ENCODE measurements around the gene CALHM6.

CALHM6 gene

GRCh38 chr6:116446399-116446798 lies 14.8 kb upstream of the CALHM6 start:
- DNase-seq, result no peak

- DNase-seq, result no peak
Observed at GRCh38 chr6:116447052-116447451, 14.1 kb upstream of the CALHM6 start.

DNA sequence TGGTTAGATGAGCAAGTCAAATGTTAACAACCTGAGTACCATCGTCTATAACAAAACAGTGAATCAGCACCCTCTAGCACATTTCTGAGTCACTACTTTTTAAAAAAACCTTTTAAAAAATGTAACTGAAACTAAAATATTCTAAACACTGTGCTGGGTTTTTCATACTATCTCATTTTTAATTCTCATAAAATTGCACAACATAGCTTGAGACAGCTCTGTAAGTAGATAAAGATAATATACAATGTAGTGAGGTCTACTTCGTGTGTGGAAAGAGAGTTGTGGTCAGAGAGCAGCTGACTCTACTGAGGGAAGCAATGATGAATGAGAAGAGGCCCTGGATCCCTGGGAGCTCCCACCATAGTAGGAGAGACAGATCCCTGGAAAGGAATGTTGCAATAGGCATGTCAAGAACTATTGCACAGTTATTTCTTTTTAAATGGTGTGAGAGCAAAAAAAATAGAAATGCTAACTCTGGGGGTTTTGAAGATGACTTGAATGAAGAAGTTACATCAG lies 13.6 kb upstream of the CALHM6 start:
- DNase-seq, result no peak

GRCh38 chr6:116449565-116449964 lies 11.6 kb upstream of the CALHM6 start:
- DNase-seq, result no peak

DNA sequence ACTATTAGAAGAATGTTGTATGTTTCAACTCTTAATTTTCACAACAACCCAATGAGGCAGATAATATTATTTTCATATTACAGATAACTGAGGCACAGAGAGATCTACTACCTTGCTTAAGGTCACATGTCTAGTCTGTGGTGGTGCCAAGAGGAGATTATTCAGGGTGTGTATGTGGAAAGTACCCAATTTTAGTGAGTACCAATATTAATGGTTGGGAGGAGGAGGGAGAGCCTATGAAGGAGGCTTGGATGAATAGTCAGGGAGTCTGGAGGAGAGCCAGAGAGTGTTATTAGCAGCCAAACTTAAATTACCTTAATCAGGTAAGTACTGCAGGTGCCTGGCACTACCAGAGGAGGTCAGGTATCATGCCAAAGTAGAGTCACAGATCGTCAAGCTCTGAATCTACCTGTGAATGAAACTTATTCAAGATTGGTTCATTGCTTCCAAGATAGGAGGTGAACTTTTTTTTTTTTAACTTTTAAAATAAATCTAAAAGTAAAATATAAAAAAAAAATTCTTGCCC lies 10.9 kb upstream of the CALHM6 start:
- no peak for DNase-seq

GRCh38 chr6:116450769-116451740 lies 10.1 kb upstream of the CALHM6 start:
- no peak for DNase-seq

DNA sequence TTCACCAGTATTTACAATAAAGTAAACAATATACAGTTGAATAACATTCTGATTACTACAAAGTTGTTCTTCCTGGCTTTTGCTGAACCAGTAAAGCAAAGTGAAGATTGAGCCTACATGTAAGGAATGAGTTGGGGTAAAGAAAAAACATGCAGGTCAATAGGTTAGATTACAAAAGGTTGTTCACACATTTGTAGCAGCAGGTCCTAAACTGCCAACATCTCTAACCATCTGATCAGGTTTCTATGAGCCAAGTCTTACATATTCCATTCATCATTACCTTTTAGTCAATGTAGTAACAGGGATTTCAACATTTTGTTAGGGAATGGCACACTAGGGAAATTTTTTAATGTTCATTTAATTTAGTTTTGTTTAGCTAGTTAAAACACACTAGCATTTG lies 9.3 kb upstream of the CALHM6 start:
- DNase-seq, result no peak

- DNase-seq, result no peak
Observed at GRCh38 chr6:116452531-116452930, 8.6 kb upstream of the CALHM6 start.

GRCh38 chr6:116456106-116456505 lies 5.1 kb upstream of the CALHM6 start:
- no peak for DNase-seq

DNA sequence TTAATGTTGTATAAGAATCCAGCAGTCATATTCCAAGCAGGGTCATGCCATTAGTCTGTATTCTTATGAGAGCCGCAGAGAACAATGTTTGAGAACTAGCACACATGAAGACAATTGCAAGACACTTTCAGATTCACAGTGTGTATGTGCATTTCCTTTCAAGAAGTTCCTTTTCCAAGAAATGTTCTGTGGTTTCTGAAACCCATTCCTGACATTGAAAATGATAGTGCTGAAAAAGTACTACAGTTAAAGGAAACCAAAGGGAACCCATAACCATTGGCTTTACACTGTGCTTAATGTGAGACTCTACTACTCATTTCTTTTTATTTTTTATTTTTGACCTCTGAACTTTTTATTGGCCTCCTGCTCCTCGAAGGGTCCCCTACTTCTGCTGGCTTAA lies 4.2 kb upstream of the CALHM6 start:
- no peak for DNase-seq

DNA sequence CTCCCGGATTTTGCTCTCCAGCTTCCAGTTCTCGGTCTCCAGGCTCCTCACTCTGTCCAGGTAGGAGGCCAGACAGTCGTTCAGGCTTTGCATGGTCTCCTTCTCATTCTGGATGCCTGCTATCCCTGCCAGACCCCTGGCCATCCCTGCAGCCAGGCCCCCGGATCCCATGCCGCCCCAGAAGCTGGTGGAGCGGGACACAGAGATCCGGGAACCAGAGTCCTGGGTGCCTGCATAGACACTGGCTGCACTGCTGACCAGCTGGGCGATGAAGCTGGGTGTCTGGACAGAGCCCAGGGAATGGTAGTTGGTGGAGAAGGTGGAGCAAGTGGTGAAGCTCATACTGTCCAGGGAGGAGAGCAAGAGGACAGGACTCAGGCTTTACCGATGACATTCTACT lies 2.9 kb upstream of the CALHM6 start:
- no peak for DNase-seq

DNA sequence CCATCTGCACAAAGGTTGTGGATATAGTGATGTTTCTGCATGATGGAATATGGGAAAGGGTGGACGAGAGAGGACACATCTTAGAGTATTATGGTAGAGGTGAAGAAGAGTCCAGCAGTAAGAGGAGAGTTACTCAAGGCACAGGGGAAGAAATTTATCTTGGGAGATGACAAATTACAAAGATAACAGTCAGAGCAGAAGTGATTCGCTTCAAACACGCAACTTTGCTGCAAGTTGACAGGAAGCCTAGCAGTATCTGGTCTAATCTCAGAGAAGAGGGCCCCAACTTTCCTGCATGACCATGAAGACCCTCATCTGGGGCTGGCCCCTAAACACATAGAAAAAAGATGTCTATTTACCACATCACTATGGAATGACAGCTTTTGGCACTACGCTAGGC lies 1.2 kb upstream of the CALHM6 start:
- no peak for DNase-seq

- no peak for DNase-seq
Observed at GRCh38 chr6:116461932-116462885, 1.0 kb downstream of the CALHM6 start.

GRCh38 chr6:116463301-116463700 lies 2.1 kb downstream of the CALHM6 start:
- no peak for DNase-seq

GRCh38 chr6:116465246-116465645 lies 4.1 kb downstream of the CALHM6 start:
- no peak for DNase-seq

GRCh38 chr6:116467096-116467495 lies 5.9 kb downstream of the CALHM6 start:
- DNase-seq, result no peak

DNA sequence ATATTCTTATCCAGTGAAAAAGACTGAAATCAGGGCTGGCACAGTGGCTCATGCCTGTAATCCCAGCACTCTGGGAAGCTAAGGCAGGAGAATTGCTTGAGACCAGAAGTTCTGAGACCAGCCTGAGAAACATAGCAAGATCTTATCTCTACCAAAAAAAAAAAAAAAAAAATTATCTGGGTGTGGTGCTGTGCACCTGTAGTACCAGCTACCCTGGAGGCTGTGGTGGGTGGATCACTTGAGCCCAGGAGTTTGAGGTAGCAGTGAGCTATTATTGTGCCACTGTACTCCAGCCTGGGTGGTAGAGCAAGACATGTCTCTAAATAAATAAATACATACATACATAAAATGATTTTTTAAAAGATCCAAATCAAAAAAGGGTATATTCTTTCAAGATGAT lies 6.3 kb downstream of the CALHM6 start:
- DNase-seq, result no peak

DNA sequence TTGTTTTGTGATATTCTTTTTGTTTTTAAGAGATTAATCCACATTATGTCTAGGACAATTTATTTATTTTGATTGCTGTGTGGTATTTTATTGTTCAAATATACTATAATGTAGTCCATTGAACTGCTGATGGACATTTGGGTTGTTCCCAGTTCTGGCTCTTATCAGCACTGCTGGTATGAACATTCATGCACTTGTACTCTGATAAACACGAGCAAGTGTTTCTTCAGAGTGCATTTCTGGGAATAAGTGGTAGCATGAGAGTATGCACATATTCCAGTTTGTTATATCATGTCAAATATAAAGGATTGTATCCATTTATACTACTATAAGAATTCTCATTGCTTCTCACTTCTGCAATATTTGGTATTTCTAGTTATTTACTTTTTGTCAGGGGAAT lies 7.1 kb downstream of the CALHM6 start:
- DNase-seq, result no peak

GRCh38 chr6:116471531-116471930 lies 10.4 kb downstream of the CALHM6 start:
- no peak for DNase-seq

DNA sequence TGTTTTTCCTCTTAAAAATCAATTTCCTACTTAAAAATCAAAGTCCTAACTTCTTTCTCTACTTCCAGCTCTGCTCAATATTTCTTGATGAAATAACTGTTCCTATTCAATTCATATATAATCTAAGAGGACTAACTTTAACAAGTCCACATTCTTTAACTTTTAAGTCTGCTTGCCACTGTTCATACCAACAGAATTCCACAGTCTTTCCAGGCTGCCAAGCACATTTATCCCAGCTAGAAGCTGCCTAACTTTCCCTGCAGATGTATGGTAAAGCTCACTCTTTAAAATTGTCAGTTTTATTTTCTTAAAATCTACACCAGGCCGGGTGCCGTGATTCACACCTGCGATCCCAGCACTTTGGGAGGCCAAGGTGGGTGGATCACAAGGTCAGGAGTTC lies 11.5 kb downstream of the CALHM6 start:
- DNase-seq, result no peak

- DNase-seq, result no peak
Observed at GRCh38 chr6:116475141-116475540, 14.0 kb downstream of the CALHM6 start.

DNA sequence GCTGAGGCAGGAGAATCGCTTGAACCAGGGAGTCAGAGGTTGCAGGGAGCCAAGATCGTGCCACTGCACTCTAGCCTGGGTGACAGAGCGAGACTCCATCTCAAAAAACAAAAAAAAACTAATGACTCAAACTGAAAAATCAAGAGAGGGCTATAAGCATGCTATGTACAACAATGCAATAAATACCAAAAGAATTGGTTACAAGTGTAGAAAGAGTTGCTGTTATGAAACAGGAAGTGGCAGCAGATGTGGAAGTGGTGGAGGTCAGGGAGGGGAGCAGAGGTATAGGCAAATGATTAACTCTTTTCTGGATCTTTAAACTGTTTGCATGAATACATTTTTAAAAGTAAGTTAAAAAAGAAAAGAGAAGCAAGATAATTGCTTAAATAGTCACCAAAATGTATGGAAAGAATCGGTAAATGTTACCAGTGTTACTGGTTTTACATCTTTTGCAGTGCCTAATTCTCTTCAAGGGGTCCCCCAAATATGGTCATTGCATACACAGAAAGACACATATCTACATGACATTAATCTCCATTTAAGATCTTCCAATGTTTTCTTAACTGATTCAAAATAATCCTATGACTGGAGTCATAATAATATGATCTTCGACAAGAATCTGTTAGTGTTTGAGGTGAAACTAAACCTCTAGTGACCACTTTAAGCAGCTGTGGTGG lies 15.0 kb downstream of the CALHM6 start:
- DNase-seq, result no peak

- no peak for DNase-seq
Observed at GRCh38 chr6:116482780-116483179, 21.6 kb downstream of the CALHM6 start.
